Right atrium auricular region (tissue), 2 donors: ENCODE measurements around the gene SNRPN. TPM values are rescaled to one million over a fixed set of nuclear protein-coding genes. Genes with fewer than 3 reads are reported as not detected.
"Not testable (repeated sequence)": the region's sequence is repeated elsewhere in the genome, so short reads cannot be mapped to it uniquely, and the experiment has no call there.

Experiments
- DNase-seq: peaks from one replicate; pipeline ENCODE4 v3.0.0-alpha.2; 2019; ENCODE audit warnings: low spot score
- H3K27ac ChIP-seq, 2 donors: fragments of 200-600 bp; sonication (generic); 1 replicate in 1 of 2; 2 replicates in 1 of 2; pipeline ENCODE4 v1.5.1; 2016 to 2019
- H3K27me3 ChIP-seq, 2 donors: fragments of 200-600 bp; sonication (generic); one replicate each; pipeline versions ENCODE4 v1.5.1 to v1.6.0; 2017 to 2019
- H3K36me3 ChIP-seq: fragments of 200-600 bp; sonication (generic); one replicate; pipeline ENCODE4 v1.5.1; 2016
- H3K4me1 ChIP-seq, 2 donors: fragments of 200-600 bp; sonication (generic); one replicate each; pipeline versions ENCODE4 v1.5.1 to v1.6.0; 2017 to 2019
- H3K4me3 ChIP-seq, 2 donors: fragments of 200-600 bp; sonication (generic); 1 replicate in 1 of 2; 2 replicates in 1 of 2; pipeline ENCODE4 v1.5.1; 2017 to 2019; ENCODE audit warnings: mild to moderate bottlenecking in 1 of 2, moderate library complexity in 1 of 2
- H3K9me3 ChIP-seq, 2 donors: fragments of 200-600 bp; sonication (generic); one replicate each; pipeline ENCODE4 v1.5.1; 2019
- CTCF ChIP-seq, 2 donors: fragments of 200-600 bp; sonication (generic); IDR thresholded peaks; one replicate each; pipeline ENCODE4 v1.5.1; 2019; ENCODE audit warnings: antibody characterized with exemption in 2 of 2
- total RNA-seq, 2 donors: library from RNA; depleted of rRNA; stranded (reverse); fragments of >200 nt; gene quantifications; one replicate each; pipeline ENCODE4 v1.1.0, GENCODE V29; 2016

The SNRPN gene
- 100 to 1,000 TPM; 360 to 381 TPM for total RNA-seq

GRCh38 chr15:24954783-24955530 lies at the start of gene SNRPN, which contains the start of gene SNURF:
TSS of gene SNRPN (plus strand) at chr15:24954987. CDS start at chr15:24974454, 19,467 bp downstream.
TSS of gene SNURF (plus strand) at chr15:24954987. CDS start at chr15:24955049, 62 bp downstream.
- TF ChIP-seq CTCF (IDR thresholded peaks at IDR 0.05) = no peak
- peak; percentile 84 for DNase-seq
- peak within 1 kb of the TSS; percentile 86 to 88 for H3K27ac ChIP-seq
- no peaks in the 10 kb centered on the region for H3K4me1 ChIP-seq
- peak within 1 kb of the TSS; percentile 67 to 79 for H3K4me3 ChIP-seq
- no peaks in the 10 kb centered on the region for H3K36me3 ChIP-seq
- H3K27me3 ChIP-seq = no peaks in the 10 kb centered on the region
- H3K9me3 ChIP-seq = no peaks in the 10 kb centered on the region

- no peaks in the 10 kb centered on the region for H3K36me3 ChIP-seq
- H3K27ac ChIP-seq = no peak overlapping the region
- H3K4me3 ChIP-seq = no peak overlapping the region
- no peak for DNase-seq
- H3K4me1 ChIP-seq = no peaks in the 10 kb centered on the region
- H3K9me3 ChIP-seq = peaks cover 0 to 7% of the 10 kb centered on the region in 2 donors
- no peak for TF ChIP-seq CTCF (IDR thresholded peaks at IDR 0.05)
- no peaks in the 10 kb centered on the region for H3K27me3 ChIP-seq
These were observed 38.3 kb upstream of the SNRPN start for GRCh38 chr15:24916305-24917009.

- DNase-seq = no peak
- TF ChIP-seq CTCF (IDR thresholded peaks at IDR 0.05) = no peak
- Histone ChIP-seq H3K4me3 (no peak overlapping the region), H3K9me3 (peaks cover 0 to 7% of the 10 kb centered on the region in 2 donors), H3K27ac (no peak overlapping the region), H3K36me3 (no peaks in the 10 kb centered on the region), H3K4me1 (no peaks in the 10 kb centered on the region), H3K27me3 (no peaks in the 10 kb centered on the region)
These were observed 37.4 kb upstream of the SNRPN start for GRCh38 chr15:24917431-24917830.

- Histone ChIP-seq H3K9me3 (peaks cover 0 to 7% of the 10 kb centered on the region in 2 donors), H3K4me3 (no peak overlapping the region), H3K36me3 (no peaks in the 10 kb centered on the region), H3K27ac (no peak overlapping the region), H3K27me3 (no peaks in the 10 kb centered on the region), H3K4me1 (no peaks in the 10 kb centered on the region)
- DNase-seq = no peak
- no peak for TF ChIP-seq CTCF (IDR thresholded peaks at IDR 0.05)
These were observed 35.3 kb upstream of the SNRPN start for GRCh38 chr15:24919446-24919845.

GRCh38 chr15:24922781-24923180 lies 32.0 kb upstream of the SNRPN start:
- not testable (repeated sequence) for H3K4me3 ChIP-seq, H3K4me1 ChIP-seq, DNase-seq, H3K27me3 ChIP-seq, H3K36me3 ChIP-seq, H3K9me3 ChIP-seq, H3K27ac ChIP-seq

GRCh38 chr15:24924153-24924552 lies 30.6 kb upstream of the SNRPN start:
- Histone ChIP-seq H3K9me3 (no peaks in the 10 kb centered on the region), H3K36me3 (no peaks in the 10 kb centered on the region), H3K4me3 (no peak overlapping the region), H3K27me3 (no peaks in the 10 kb centered on the region), H3K4me1 (no peaks in the 10 kb centered on the region), H3K27ac (no peak overlapping the region)
- TF ChIP-seq CTCF (IDR thresholded peaks at IDR 0.05) = no peak
- no peak for DNase-seq
